Mammary epithelial cell (primary cell): ENCODE results near the gene SPRYD3.
"Not testable (repeated sequence)": the region's sequence is repeated elsewhere in the genome, so short reads cannot be mapped to it uniquely, and the experiment has no call there.

Source experiments
- CTCF ChIP-seq, 2 donors: IDR thresholded peaks in 1 of 2; conservative IDR thresholded peaks in 1 of 2; 2 replicates each; pipeline ENCODE4 v1.5.1; 2011 to 2012; ENCODE audit warnings: inconsistent platforms in 2 of 2, low read length in 2 of 2, mild to moderate bottlenecking in 2 of 2, control low read depth in 1 of 2, low read depth in 1 of 2; ENCODE audit not compliant: insufficient read depth in 1 of 2; ENCODE audit errors: extremely low read depth in 1 of 2
- EZH2 ChIP-seq: IDR thresholded peaks from 2 replicates; pipeline ENCODE4 v1.6.1; 2012; ENCODE audit warnings: low read length, inconsistent platforms, borderline replicate concordance

- TF ChIP-seq CTCF (conservative IDR thresholded peaks at IDR 0.05 in 1 of 2, IDR thresholded peaks at IDR 0.05 in 1 of 2; ENCODE audit: extremely low read depth in 1 of 2, insufficient read depth in 1 of 2, low read depth in 1 of 2, low read length in 2 of 2); EZH2: not testable (repeated sequence)
Observed at GRCh38 chr12:53112431-53112830, 33.2 kb upstream of the SPRYD3 start.
